ENCODE results near the gene PSMC3.

- no peak for TF ChIP-seq CTCF (IDR thresholded peaks at IDR 0.05)
- TF ChIP-seq POLR2A (IDR thresholded peaks at IDR 0.05): no peak
Observed at GRCh38 chr11:47451436-47451835, 25.2 kb upstream of the PSMC3 start.

Measured in right lobe of liver (tissue), 4 donors.